Chondrocyte (in vitro differentiated cells): ENCODE data around the gene MYO5B. TPM values are rescaled to one million over a fixed set of nuclear protein-coding genes. Genes with fewer than 3 reads are reported as not detected.

Source experiments
- DNase-seq: peaks from one replicate; pipeline ENCODE4 v3.0.0; 2021; ENCODE audit warnings: mixed read lengths, low spot score
- H3K27ac Mint-ChIP-seq: one replicate; pipeline ENCODE4 v1.8.0; 2021; ENCODE audit warnings: mild to moderate bottlenecking, moderate library complexity, mixed read lengths; ENCODE audit not compliant: unreplicated experiment
- H3K27me3 Mint-ChIP-seq: 2 replicates; pipeline ENCODE4 v1.8.0; 2021; ENCODE audit warnings: low read depth, mixed read lengths
- H3K36me3 Mint-ChIP-seq: 2 replicates; pipeline ENCODE4 v1.8.0; 2021; ENCODE audit warnings: low read depth, mixed read lengths
- H3K4me1 Mint-ChIP-seq: 2 replicates; pipeline ENCODE4 v1.8.0; 2021; ENCODE audit warnings: low read depth, mild to moderate bottlenecking, mixed read lengths
- H3K4me3 Mint-ChIP-seq: one replicate; pipeline ENCODE4 v1.8.0; 2021; ENCODE audit warnings: mild to moderate bottlenecking, moderate library complexity, mixed read lengths; ENCODE audit not compliant: unreplicated experiment
- H3K9me3 Mint-ChIP-seq: 2 replicates; pipeline ENCODE4 v1.8.0; 2021; ENCODE audit warnings: low read depth, mixed read lengths
- total RNA-seq: library from RNA; stranded (reverse); gene quantifications from 3 replicates; pipeline ENCODE4 v1.2.1, GENCODE V29; 2021
- TF ChIP-seq, protein P1 (sequence below): fragments of 200-600 bp; sonication (generic); IDR thresholded peaks from 2 replicates; pipeline ENCODE4 v1.5.0; 2021; ENCODE audit warnings: antibody characterized with exemption, mild to moderate bottlenecking, moderate library complexity

The MYO5B gene
- total RNA-seq, 1 donor from 2014 or later: 0.97 TPM

DNA sequence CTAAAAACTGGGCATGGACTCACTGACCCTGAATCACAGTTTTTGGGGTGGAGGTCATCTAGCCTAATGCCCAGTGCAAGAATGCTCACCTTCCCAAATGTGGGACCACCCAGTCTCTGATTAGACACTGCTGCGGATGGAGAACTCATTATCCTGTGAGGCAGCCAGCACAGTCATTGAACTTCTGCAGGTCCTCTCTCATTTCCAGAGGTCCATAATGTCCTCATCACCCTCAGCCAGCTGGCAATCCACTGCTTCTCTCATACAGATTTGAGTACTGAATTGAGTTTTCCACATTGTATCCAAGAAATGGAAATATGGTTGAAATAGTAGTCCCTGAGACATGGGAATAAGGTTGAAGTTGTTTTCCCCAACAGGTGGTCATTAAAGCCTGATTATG is 5.0 kb upstream of the MYO5B start:
- DNase-seq: no peak
- no peak overlapping the region for H3K27ac Mint-ChIP-seq
- H3K9me3 Mint-ChIP-seq: peaks cover 12% of the 10 kb centered on the region

DNA sequence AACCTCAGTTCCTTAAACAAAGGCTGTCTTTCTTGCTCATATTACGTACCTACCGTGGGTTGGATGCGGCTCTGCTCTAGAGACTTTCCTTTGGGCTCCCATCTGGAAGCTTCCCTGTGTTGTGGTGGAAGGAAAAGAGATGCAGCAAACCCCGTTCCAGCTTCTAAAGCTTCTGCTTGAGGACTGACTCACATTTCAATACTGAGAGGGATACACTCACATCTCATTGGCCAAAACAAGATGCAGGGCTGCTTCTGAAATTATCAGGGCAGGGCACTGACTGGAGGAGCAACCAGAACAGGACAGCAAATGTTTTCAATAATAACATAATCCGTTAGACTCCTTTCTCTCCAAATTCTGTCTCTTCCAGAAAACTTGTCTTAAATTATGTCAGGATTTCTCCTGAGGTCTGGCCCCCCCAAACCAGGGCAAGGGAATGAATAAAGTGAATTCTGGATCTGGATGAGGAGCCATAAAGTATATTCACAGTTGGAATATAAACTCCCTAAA is 4.5 kb upstream of the MYO5B start:
- Mint-ChIP-seq H3K27ac (no peak overlapping the region), H3K9me3 (peaks cover 12% of the 10 kb centered on the region), H3K4me1 (peaks cover 12% of the 10 kb centered on the region), H3K4me3 (no peak overlapping the region), H3K36me3 (no peaks in the 10 kb centered on the region), H3K27me3 (peaks cover 50% of the 10 kb centered on the region)
- DNase-seq: no peak
- TF ChIP-seq, protein P1, sequence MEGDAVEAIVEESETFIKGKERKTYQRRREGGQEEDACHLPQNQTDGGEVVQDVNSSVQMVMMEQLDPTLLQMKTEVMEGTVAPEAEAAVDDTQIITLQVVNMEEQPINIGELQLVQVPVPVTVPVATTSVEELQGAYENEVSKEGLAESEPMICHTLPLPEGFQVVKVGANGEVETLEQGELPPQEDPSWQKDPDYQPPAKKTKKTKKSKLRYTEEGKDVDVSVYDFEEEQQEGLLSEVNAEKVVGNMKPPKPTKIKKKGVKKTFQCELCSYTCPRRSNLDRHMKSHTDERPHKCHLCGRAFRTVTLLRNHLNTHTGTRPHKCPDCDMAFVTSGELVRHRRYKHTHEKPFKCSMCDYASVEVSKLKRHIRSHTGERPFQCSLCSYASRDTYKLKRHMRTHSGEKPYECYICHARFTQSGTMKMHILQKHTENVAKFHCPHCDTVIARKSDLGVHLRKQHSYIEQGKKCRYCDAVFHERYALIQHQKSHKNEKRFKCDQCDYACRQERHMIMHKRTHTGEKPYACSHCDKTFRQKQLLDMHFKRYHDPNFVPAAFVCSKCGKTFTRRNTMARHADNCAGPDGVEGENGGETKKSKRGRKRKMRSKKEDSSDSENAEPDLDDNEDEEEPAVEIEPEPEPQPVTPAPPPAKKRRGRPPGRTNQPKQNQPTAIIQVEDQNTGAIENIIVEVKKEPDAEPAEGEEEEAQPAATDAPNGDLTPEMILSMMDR: no peak

More for the DNA sequence above, 5.0 kb upstream of the MYO5B start:
- Mint-ChIP-seq H3K36me3 (no peaks in the 10 kb centered on the region), H3K4me3 (no peak overlapping the region), H3K27me3 (peaks cover 54% of the 10 kb centered on the region), H3K4me1 (peaks cover 12% of the 10 kb centered on the region)
- TF ChIP-seq, protein P1: no peak

DNA sequence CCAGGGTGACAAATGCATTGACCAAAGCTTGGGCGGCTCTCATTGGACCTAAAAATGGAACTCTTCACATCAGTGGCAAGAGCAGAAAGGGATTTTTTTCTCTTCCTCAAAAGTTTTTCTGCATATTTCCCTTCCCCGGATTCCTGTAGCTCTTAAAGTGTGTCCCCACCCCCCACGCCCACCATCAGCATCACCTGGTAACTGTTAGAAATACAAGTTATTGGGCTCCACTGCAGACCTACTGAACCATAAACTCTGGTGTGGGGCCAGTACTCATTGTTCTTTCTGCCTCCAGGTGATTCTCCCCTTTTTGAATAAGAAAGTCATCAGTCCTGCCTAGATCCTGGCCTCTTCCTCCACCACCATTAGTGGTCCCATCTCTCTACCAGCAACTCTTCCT is 1.3 kb upstream of the MYO5B start:
- TF ChIP-seq, protein P1: no peak
- H3K27me3 Mint-ChIP-seq: peaks cover 61% of the 10 kb centered on the region
- no peak for DNase-seq
- H3K4me1 Mint-ChIP-seq: peaks cover 5% of the 10 kb centered on the region
- H3K4me3 Mint-ChIP-seq: peak overlapping the region; percentile 46
- H3K27ac Mint-ChIP-seq: no peak overlapping the region
- no peaks in the 10 kb centered on the region for H3K36me3 Mint-ChIP-seq
- H3K9me3 Mint-ChIP-seq: peaks cover 9% of the 10 kb centered on the region

DNA sequence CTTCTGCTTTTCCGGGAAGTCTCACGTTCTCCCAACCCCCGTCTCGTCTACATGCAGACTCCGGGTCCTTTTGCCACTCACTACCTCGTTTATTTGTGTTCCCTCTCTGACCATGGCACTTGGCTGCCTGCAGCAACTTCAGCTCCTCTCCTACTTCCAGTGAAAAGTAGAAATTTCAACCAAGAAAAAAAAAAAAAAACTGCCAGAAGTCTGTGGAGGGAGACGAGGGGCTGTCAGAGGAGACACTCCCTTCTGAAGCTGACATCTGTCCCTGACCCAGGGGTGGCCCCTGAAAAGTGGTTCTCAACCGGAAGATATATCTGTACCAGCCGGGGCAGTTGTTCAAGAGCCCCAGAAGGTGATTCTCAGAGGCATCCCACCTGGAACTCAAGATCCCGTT is 742 bp upstream of the MYO5B start:
- Mint-ChIP-seq H3K4me3 (peak overlapping the region; percentile 46), H3K27ac (no peak overlapping the region), H3K9me3 (peaks cover 4% of the 10 kb centered on the region), H3K4me1 (peaks cover 5% of the 10 kb centered on the region), H3K27me3 (peaks cover 67% of the 10 kb centered on the region), H3K36me3 (no peaks in the 10 kb centered on the region)
- DNase-seq: no peak
- TF ChIP-seq, protein P1: no peak

DNA sequence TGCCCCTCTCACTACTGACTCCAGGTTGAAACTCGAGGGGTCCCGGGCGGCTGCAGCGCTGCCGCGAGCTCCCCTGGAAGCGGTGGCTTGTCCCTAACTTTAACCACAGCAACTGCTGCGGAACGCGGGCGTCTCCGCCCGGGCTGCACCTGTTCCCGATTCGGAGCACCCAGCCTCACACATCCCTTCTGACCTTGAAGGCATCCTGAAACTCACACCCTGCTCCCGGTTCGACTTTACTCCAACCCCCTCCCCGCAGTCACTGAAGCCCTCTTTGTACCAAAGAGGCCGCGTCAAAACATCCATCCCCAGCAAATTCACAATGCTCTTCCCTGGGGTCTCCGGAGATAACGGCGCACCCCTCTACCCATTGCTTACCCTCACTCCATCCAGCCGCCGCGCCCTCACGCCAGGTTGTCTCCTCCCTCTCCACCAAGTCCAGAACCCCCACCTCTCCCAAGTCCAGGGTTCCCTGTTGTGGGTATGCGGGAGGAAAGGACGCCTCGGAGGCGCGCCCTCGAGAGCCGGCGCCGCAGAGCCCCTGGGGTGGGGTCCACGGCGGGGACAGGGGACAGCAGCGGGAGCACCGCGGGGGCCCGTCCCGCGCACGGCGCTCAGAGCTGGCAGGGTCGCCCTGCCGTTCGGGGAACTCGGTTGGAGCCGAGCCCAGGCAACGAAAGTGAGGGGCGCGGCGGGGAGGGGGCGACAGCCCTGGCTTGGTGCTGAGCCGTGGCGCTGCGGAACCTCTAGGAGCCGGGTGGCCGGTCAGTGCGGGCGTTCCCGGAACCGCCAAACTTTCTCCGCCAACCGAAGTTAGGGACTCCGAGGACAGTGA is 934 bp downstream of the MYO5B start:
- peaks cover 70% of the 10 kb centered on the region for H3K27me3 Mint-ChIP-seq
- TF ChIP-seq, protein P1: no peak
- H3K9me3 Mint-ChIP-seq: no peaks in the 10 kb centered on the region
- DNase-seq: peak; percentile 91
- H3K4me1 Mint-ChIP-seq: peaks cover 5% of the 10 kb centered on the region
- peak overlapping the region; percentile 23 for H3K4me3 Mint-ChIP-seq
- no peak overlapping the region for H3K27ac Mint-ChIP-seq
- H3K36me3 Mint-ChIP-seq: no peaks in the 10 kb centered on the region
